GM19238 (cell line): Measurements from ENCODE around the gene XYLT1.
"Not testable (repeated sequence)": the region's sequence is repeated elsewhere in the genome, so short reads cannot be mapped to it uniquely, and the experiment has no call there.

ENCODE experiments used
- DNase-seq: peaks from one replicate; pipeline ENCODE4 v3.0.0; 2011; ENCODE audit warnings: low spot score; ENCODE audit not compliant: insufficient read length

Gene XYLT1

GRCh38 chr16:17470908-17471718, at the start of gene XYLT1:
Gene XYLT1, minus strand, starts transcription at chr16:17470960. Its CDS starts 164 bp downstream, at chr16:17470796.
- peak; percentile 58 for DNase-seq

GRCh38 chr16:17520111-17520510, 49.4 kb upstream of the XYLT1 start:
- no peak for DNase-seq

- DNase-seq, result no peak
Observed at GRCh38 chr16:17519101-17519955, 48.6 kb upstream of the XYLT1 start.

GRCh38 chr16:17518441-17518840, 47.7 kb upstream of the XYLT1 start:
- no peak for DNase-seq

- no peak for DNase-seq
Observed at GRCh38 chr16:17515421-17516210, 44.9 kb upstream of the XYLT1 start.

- DNase-seq, result no peak
Observed at GRCh38 chr16:17512636-17513220, 42.0 kb upstream of the XYLT1 start.

GRCh38 chr16:17511340-17511739, 40.6 kb upstream of the XYLT1 start:
- DNase-seq, result no peak

- no peak for DNase-seq
Observed at GRCh38 chr16:17510567-17510966, 39.8 kb upstream of the XYLT1 start.

- no peak for DNase-seq
Observed at GRCh38 chr16:17509194-17509593, 38.4 kb upstream of the XYLT1 start.

- no peak for DNase-seq
Observed at GRCh38 chr16:17508303-17508702, 37.5 kb upstream of the XYLT1 start.

GRCh38 chr16:17507516-17507915, 36.8 kb upstream of the XYLT1 start:
- not testable (repeated sequence) for DNase-seq

- DNase-seq, result not testable (repeated sequence)
Observed at GRCh38 chr16:17505828-17506227, 35.1 kb upstream of the XYLT1 start.

- DNase-seq, result no peak
Observed at GRCh38 chr16:17504050-17504449, 33.3 kb upstream of the XYLT1 start.

GRCh38 chr16:17503331-17503730, 32.6 kb upstream of the XYLT1 start:
- DNase-seq, result no peak

GRCh38 chr16:17501321-17501720, 30.6 kb upstream of the XYLT1 start:
- DNase-seq, result no peak

- no peak for DNase-seq
Observed at GRCh38 chr16:17499223-17499902, 28.6 kb upstream of the XYLT1 start.

GRCh38 chr16:17497648-17498047, 26.9 kb upstream of the XYLT1 start:
- no peak for DNase-seq

- DNase-seq, result no peak
Observed at GRCh38 chr16:17496891-17497290, 26.1 kb upstream of the XYLT1 start.

- no peak for DNase-seq
Observed at GRCh38 chr16:17493012-17493411, 22.3 kb upstream of the XYLT1 start.

- DNase-seq, result no peak
Observed at GRCh38 chr16:17491140-17491662, 20.4 kb upstream of the XYLT1 start.
